Umbilical cord (tissue), 2 donors: ENCODE data around the gene MRFAP1. TPM values are rescaled to one million over a fixed set of nuclear protein-coding genes. Genes with fewer than 3 reads are reported as not detected.
"Not testable (repeated sequence)": the region's sequence is repeated elsewhere in the genome, so short reads cannot be mapped to it uniquely, and the experiment has no call there.

Experiments used
- DNase-seq: peaks from one replicate; pipeline ENCODE4 v3.0.0-alpha.2; 2015; ENCODE audit warnings: low spot score
- total RNA-seq: library from RNA; depleted of rRNA; stranded (reverse); fragments of >200 nt; gene quantifications from one replicate; pipeline ENCODE4 v1.2.3, GENCODE V29; 2014; ENCODE audit warnings: low replicate concordance; ENCODE audit not compliant: insufficient read depth

MRFAP1 gene
- total RNA-seq, 1 donor from 2014 or later, result 63.6 TPM

DNA sequence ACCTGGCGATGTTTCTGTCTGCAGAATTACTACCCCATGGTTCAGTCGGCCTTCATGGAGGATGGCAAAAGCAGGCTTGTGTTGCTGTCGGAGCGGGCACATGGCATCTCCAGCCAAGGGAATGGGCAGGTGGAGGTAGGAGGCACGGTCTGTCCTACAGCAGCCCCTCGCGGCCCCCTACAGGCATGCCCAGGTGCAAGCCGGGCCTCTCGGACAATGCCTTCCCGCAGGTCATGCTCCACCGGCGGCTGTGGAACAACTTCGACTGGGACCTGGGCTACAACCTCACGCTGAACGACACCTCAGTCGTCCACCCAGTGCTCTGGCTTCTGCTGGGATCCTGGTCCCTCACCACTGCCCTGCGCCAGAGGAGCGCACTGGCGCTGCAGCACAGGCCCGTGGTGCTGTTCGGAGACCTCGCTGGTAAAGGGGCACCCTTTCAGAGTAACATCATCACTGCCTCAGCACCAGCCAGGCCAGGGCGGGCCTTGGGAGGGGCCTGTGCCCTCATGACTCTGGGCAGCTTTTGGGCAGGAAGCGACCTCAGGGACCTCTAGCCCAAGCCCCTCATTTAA is 29.5 kb upstream of the MRFAP1 start:
- DNase-seq, result no peak

DNA sequence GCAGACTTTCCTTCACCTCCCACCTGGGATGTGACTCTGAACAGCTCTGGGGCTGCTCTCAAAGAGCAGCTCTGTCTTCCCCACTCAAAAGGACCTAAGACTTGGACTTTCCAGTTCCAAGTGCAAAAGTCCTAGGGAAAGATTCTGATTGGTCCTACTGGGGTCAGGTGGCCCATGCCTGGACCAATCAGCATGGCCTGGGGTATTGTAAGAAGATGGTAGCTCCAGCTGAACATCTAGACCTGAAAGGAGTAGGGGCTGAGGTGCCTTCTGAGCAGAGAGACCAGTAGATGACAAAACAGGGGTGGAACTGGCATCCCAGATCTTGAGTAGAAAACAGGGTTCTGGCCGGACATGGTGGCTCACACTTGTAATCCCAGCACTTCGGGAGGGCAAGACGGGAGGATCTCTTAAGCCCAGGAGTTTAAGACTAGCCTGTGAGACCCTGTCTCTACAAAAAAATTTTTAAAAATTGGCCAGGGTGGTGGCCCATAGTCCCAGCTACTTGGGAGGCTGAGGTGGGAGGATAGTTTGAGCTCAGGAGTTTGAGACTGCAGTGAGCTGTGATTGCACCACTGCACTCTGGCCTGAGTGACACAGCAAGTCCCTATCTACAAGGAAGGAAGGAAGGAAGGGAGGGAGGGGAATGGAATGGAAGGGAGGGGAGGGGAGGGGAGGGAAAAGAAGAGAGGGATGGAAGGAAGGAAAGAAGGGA is 27.4 kb upstream of the MRFAP1 start:
- no peak for DNase-seq

DNA sequence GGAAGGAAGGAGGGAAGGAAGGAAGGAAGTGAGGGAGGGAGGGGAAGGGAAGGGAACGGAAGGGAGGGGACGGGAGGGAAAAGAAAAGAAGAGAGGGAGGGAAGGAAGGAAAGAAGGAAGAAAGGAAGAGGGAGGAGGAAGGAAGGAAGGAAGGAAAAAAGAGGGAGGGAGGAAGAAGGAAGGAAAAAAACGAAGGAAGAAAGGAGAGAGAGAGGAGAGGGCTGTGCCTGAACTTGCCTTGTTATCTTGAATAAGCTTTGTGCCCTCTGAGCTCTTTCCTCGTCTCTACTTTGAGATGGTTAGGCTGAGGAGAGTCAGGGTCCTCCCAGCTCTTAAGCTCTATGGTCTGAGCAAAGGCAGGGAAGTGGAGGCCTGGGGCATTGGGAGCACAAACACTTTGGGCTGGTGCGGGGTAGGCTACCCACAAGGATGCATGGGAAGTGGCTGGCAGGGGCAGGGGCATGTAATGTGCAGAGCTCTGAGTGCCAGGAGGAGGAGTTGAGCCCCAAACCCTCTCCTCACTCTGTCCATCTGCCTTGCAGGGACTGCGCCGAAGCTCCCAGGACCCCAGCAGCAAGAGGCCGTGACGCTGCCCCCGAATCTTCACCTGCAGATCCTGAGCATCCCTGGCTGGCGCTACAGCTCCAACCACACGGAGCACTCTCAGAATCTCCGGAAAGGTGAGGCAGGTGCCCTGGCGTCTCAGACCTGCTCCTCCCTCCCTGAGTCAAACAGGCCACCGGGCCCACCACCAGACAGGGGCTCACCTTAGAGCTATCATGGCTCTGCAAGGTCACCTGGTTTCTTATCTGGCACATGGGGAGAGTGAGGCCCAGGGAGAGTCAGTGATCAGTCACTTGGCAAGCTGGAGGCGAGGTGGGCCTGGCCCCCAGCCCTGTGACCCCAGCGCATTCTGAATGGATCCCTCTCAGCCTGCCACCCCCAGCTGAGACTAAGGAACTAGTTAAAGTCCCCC is 26.5 kb upstream of the MRFAP1 start:
- DNase-seq, result no peak

DNA sequence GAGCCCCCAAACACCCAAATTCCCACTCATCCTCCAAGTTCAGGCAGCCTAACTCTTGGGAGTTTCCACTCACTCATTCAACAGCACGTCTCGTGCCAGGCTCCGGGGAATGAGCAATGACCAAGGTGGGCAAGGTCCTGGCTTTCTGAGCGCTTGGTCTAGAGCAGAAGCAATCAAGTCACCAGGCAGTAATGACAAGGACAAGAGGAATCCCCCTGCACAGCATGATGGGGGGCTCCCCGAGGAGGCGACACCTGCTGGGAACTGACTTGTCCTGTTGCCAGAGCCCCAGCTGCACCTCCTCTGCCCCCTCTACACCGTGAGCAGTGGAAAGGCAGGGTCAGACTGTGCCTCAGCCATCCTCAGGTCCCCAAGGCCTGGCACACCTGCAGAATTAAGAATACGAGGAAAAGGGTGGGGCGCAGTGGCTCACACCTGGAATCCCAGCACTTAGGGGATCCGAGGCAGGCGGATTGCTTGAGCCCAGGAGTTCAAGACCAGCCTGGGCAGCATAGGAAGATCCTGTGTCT is 25.7 kb upstream of the MRFAP1 start:
- DNase-seq, result no peak

DNA sequence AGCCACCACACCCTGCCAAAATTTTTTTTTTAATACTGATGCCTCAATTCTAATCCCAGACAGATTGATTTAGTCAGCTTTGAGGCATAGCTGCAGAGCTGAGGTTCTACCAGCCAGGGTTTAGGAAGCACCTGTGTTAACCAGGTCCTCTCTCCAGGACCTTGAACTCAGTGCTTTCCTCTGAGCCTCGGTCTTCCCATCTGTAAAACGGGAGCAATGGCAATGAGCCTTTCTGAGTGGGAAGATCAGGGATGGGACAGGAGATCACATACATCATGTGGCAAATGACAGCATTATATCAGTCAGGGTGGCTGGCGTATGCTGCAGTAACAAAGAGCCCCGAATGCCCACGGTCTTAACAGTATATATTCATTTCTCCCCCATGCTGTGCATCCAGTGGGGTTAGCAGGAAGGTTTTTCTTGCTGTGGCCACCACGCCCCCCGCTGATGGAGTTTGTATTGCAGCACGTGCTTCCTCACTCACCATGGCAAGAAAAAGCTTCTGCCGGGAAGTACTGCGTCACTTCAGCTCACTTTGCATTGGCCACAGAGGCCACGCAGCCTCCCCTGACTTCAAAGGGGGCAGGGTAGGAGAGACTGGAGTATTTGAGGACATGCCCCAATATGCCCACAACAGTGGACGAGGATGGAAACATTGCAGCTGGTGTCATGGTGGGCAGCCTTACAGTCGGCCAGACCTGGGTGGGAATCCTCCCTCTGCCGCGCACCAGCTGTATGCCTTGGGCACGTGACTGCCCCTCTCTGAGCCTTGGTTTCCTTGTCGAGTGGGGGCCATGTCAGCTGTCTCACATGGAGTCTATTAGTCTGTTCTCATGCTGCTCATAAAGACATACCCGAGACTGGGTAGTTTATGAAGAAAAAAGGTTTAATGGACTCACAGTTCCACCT is 24.1 kb upstream of the MRFAP1 start:
- DNase-seq, result no peak

DNA sequence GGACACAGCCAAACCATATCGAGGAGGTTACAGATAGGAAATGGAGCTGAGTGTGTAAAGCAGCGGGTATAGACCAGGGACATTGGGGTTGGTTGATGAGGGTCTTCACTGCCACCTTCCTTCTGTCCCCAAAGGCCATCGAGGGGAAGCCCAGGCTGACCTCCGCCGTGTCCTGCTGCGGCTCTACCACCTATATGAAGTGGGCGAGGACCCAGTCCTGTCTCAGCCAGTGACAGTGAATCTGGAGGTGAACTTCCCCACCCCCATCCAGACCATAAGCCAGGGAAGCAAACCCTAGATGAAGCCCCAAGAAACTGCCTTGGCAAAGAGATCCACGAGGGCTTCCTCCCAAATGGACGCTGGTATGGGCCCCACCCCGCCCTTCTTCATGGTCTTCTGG is 23.2 kb upstream of the MRFAP1 start:
- no peak for DNase-seq

DNA sequence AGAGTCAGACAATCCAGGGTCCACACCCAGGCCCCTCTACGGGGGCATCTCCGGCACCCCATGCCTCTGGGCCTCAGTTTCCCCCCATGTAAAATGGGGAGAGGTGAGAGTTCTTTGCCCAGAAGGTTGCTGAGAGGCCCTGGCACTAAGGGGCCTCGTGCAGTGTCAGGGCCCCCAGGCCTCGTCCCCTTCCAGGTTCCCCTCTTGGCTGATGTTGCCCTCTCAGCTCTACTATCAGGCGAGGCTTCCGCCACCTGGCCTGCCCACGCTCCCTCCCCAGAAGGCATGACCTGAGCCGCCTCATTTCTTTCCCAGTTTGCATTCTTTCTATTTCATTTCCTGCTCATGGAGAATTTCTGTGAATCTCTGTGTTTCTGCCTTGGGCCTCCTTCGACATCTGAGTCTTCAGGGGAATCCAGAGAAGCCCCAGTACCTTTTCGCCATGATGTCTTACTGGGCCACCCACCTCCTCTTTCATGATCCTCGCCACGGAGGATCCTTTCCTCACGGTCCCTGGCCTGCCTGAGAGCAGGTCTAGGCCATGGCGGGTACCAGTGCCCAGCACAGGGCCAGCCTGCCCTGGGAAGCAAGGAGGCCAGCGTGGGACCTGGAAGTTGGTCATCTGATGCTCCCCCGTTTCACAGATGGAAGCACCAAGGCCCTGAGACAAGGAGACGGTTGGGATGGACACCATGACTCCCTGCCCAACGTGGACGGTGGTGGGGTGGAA is 21.9 kb upstream of the MRFAP1 start:
- DNase-seq, result no peak

DNA sequence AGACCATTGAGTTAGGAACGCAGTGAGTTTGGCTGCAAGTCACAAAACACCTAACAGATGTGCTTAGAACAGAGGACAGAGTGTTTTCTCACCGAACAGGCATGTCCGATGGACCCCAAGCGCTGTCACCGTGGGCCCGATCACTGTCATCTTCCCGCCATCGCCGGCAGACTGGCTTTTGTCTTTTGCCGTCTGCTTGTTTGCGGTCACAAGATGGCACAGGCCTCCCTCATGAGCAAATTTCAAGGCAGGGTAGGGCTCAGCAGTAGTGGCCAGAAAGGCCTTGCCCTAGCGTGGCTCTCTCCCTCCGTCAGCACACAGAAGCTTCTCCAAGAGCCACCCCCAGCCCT is 21.4 kb upstream of the MRFAP1 start:
- no peak for DNase-seq

DNA sequence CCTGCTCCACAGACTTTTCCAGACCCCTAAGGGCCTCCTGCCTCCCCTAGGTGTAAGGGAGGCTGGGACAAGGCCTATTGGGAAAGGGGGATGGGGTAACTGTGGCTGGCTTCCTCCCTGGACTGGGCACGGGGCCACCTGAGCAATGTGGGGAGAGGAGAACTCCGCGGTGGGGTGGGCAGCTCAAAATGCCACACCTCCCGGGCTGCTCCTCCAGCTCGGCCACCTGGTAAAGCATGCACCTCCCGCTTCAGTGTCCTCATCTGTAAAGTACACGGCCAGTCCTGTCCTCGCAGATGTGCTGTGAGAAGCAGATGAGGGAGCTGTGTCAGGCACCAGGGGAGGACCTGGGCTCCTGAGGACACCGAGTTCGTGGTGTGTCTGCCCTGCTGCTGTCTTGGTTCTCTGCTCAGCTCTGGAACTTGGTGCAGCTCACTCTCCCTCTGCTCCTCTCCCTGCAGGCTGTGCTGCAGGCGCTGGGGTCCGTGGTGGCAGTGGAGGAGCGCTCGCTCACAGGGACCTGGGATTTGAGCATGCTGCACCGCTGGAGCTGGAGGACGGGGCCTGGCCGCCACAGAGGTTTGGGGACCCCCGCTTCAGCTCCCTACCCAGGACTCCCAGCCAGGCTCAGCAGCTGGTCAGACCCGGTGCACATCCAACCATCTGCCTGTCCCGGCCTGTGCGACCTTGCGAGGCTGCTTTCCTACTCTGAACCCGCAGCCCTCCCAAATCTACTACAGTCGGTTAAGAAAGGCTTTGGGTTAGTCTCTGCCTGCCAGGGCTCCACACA is 20.8 kb upstream of the MRFAP1 start:
- no peak for DNase-seq

DNA sequence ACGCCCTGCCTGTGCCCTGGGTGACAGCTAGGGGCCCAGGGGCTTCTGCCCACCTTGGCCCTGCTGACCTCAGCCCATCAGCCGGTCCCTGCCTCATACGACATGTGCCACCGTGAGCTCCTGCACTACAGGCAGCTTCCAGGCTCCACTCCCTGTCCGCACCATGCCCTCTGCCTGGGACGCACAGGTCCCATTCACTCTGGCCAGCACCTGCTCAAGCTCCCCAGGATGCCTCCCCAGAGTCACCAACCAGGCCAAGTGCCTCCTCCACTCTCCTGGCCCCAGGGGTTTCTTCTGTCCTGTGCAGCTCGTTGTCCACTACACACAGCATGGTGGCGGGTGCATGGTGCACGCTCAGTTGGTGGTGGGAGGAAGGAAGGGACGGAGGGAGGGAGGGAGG is 20.2 kb upstream of the MRFAP1 start:
- no peak for DNase-seq

DNA sequence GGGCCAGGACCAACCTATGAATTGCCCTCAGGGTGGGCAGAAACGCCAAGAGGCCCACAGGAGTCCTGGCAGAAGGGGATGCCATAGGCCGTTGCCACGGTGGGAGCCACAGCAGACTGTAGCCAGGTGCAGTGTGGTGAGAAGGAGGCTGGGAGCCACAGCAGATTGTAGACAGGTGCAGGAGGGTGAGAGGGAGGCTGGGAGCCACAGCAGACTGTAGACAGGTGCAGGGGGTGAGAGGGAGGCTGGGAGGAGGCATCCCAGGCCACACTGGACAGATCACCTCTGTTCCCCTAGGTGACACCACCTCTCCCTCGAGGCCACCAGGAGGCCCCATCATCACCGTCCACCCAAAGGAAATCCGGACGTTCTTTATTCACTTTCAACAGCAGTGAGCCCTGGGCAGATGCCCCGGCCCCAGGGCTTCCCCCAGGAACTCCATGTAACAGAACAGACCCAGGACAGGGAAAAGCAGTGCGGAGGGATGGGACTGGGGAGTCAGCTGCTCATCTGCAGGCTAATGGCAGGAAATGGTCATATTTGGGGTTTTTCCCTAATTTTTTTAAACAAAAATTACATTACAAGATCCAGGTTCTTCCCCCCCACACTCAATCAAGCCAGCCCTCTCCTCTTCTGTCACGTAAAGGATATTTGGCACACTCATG is 19.5 kb upstream of the MRFAP1 start:
- DNase-seq, result no peak

DNA sequence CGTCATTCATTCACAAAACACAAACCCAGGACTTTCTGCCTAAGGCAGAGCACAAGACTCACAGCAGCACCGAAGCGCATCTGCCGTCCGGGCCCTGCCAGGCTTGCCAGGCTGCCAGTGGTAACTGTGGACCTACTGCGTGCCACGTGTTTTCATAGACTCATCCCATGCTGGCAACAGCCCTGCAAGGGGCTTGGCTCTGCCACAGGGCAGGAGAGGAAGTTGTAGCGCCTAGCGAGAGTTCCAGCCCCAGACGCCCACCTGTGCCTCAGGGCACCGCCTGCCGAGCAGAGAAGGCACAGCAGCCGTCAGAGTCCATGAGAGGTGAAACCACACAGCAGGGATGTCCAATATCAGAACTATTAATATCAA is 18.9 kb upstream of the MRFAP1 start:
- DNase-seq, result no peak

DNA sequence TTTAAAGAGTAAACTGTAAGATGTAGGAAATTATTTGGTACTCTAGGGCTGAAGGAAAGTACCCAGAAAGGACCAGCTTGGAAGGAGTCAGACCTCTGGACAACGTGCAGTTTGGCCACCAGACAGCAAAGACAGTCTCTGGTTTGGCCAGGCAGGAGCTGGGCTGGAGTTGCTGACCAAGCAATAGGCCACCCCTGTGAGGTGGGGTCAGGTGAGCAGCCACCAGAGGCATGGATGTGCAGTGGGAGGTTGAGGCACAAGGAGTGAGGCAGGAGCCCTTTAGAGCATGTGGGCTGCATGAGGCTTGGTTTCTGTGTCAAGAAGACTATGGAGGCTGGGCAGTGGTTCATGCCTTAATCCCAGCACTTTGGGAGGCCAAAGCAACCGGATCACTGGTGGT is 17.7 kb upstream of the MRFAP1 start:
- no peak for DNase-seq

DNA sequence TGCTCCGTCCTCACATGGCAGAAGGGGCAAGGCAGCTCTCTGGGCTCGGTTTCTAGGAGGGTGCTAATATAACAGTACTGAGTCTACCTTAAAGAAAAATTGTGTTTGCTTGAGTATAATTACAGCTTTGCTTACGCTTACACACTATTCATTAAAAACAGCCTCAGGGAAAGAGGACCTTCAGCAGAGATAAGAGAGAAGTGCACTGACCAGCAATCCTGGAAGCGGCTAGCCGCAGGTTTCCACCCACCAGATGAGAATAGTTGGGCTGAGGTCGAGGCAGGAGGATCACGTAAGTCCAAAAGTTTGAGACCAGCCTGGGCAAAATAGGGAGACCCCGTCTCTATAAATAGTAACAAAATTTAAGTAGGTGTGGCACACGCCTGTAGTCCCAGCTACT is 15.2 kb upstream of the MRFAP1 start:
- no peak for DNase-seq

DNA sequence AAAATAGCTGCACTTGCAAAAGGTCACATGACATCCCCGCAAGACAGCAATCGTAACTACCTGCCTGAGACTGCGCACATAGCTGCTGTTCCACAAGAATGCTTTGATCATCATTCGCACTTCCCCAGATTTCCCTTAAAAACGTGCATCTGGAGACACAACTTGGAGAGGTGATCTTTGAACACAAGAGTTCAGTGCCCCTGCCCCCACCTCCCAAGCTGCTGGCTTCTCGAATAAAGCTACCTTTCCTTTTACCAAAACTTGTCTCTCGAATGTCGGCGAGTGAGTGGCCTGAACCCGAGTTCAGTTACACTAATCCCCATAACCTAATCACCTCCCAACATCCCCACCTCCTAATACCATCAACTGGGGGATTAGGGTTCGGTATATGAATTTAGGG is 14.4 kb upstream of the MRFAP1 start:
- no peak for DNase-seq

DNA sequence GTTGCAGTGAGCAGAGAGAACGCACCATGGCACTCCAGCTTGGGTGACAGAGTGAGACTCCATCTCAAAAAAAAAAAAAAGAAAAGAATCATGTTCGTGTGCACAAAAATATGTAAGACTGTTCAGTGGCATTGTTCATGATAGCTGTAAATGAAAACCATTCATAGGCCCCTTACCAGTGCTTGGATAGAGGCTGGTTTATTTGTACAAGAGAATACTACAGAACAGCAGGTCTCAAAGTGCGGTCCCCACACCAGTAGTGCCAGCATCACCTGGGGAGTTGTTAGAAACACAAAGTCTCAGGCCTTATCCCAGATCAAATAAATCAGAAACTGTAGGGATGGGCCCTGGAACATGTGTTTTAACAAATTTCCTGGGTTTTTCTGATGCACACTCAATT is 12.7 kb upstream of the MRFAP1 start:
- DNase-seq, result no peak

DNA sequence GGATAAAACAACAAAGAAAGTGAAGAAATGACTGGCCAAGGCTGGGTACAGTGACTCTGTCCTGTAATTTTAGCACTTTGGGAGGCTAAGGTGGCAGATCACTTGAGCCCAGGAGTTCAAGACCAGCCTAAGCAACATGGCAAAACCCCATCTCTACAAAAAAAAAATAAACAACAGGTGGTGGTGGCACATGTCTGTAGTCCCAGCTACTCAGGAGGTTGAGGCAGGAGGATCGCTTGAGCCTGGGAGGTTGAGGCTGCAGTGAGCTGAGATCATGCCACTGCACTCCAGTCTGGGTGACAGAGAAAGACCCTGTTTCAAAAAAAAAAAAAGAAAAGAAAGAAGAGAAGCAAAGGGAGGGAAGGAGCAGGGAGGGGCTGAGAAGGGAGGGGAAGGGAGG is 12.0 kb upstream of the MRFAP1 start:
- DNase-seq, result not testable (repeated sequence)

DNA sequence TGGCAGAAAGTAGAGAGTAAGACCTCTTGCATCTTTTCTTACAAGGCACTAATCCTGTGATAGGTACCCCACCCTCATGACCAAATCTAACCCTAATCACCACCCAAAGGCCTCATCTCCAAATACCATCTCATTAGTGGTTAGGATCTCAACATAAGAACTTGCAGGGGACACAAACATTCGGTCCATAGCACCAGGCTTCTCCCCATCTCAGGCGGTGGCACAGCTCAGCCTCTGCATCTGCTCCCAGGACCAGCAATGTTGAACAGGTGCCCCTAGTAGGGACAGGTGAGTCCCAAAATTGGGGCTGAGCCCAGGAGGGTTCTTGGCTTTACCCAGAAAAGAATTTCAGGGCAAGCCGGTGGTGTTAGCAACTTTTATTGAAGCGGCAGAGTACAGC is 8.4 kb upstream of the MRFAP1 start:
- no peak for DNase-seq
